Prostate gland (tissue), 2 donors: ENCODE measurements around the gene BIN2. TPM values are rescaled to one million over a fixed set of nuclear protein-coding genes. Genes with fewer than 3 reads are reported as not detected.
"Not testable (repeated sequence)": the region's sequence is repeated elsewhere in the genome, so short reads cannot be mapped to it uniquely, and the experiment has no call there.

Experiments used
- DNase-seq: peaks from one replicate; pipeline ENCODE4 v3.0.0-alpha.2; 2019; ENCODE audit warnings: low spot score
- H3K27ac ChIP-seq, 2 donors: fragments of 200-600 bp; sonication (generic); 2 replicates each; pipeline ENCODE4 v1.5.1; 2017 to 2019
- H3K27me3 ChIP-seq: fragments of 200-600 bp; sonication (generic); replicated peaks from 2 replicates; pipeline ENCODE4 v1.5.1; 2019; ENCODE audit not compliant: insufficient read depth
- H3K36me3 ChIP-seq, 2 donors: fragments of 200-600 bp; sonication (generic); 1 replicate in 1 of 2; 2 replicates in 1 of 2; pipeline versions ENCODE4 v1.5.1 to v1.8.1; 2017 to 2019
- H3K4me1 ChIP-seq: fragments of 200-600 bp; sonication (generic); replicated peaks from 2 replicates; pipeline ENCODE4 v1.5.1; 2019
- H3K4me3 ChIP-seq, 2 donors: fragments of 200-600 bp; sonication (generic); 2 replicates each; pipeline ENCODE4 v1.5.1; 2017 to 2019
- H3K9me3 ChIP-seq: fragments of 200-600 bp; sonication (generic); 2 replicates; pipeline ENCODE4 v1.5.1; 2017
- POLR2A ChIP-seq: fragments of 450-650 bp; IDR thresholded peaks from one replicate; pipeline ENCODE4 v1.6.1; 2016; ENCODE audit warnings: antibody characterized with exemption, mild to moderate bottlenecking
- POLR2AphosphoS5 ChIP-seq: sonication (generic); formaldehyde crosslinking; IDR thresholded peaks from one replicate; pipeline ENCODE4 v1.6.1; 2017; ENCODE audit warnings: antibody characterized with exemption
- WGBS: methylation state at CpG from one replicate; pipeline ENCODE4 v1.1.5; 2018; 5-methylcytosine and 5-hydroxymethylcytosine counted together
- intact Hi-C: fragments of 100-400 bp; cut with DNase I; formaldehyde crosslinking; loops from one replicate; pipeline ENCODE4 v1.14.2; 2022
- total RNA-seq, 2 donors: library from RNA; depleted of rRNA; stranded (reverse); fragments of >200 nt; gene quantifications; one replicate each; pipeline ENCODE4 v1.1.0, GENCODE V29; 2016
- TF ChIP-seq, protein P1 (sequence below), 4 experiments: fragments of 200-600 bp in 2 of 4; fragments of 450-650 bp in 2 of 4; sonication (generic) in 2 of 4; IDR thresholded peaks; 1 replicate in 3 of 4; 2 replicates in 1 of 4; pipeline ENCODE4 v1.5.1; 2016 to 2019; ENCODE audit warnings: antibody characterized with exemption in 4 of 4, mild to moderate bottlenecking in 2 of 4, moderate library complexity in 2 of 4

Gene BIN2
- total RNA-seq, 2 donors from 2014 or later: 2.6 to 5.5 TPM

DNA sequence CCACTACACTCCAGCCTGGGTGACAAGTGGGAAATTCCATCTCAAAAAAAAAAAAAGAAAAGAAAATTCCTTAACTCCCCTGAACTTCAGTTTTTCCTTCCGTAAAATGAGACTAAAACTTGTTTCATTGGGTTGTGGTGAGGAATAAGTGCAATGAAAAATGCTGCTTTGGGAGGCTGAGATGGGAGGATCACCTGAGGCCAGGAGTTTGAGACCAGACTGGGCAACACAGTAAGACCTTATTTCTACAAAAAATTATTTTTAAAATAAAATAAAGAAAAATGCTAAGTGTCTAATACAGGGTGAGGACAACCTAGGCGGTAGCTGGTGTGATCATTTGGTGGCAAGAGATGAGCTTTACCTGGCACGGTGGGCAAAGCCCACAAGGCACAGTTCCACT lies 60.6 kb downstream of the BIN2 start:
- intact Hi-C loops: loop anchor here (10.0 kb wide), 1 partner anchor 271 kb away; no protein-coding TSS in a partner anchor
- no peak overlapping the region for H3K4me3 ChIP-seq
- 96% methylated on average over 3 of the region's 3 CpGs for WGBS
- H3K27me3 ChIP-seq: no peaks in the 10 kb centered on the region
- H3K27ac ChIP-seq: no peak overlapping the region
- TF ChIP-seq, protein P1, sequence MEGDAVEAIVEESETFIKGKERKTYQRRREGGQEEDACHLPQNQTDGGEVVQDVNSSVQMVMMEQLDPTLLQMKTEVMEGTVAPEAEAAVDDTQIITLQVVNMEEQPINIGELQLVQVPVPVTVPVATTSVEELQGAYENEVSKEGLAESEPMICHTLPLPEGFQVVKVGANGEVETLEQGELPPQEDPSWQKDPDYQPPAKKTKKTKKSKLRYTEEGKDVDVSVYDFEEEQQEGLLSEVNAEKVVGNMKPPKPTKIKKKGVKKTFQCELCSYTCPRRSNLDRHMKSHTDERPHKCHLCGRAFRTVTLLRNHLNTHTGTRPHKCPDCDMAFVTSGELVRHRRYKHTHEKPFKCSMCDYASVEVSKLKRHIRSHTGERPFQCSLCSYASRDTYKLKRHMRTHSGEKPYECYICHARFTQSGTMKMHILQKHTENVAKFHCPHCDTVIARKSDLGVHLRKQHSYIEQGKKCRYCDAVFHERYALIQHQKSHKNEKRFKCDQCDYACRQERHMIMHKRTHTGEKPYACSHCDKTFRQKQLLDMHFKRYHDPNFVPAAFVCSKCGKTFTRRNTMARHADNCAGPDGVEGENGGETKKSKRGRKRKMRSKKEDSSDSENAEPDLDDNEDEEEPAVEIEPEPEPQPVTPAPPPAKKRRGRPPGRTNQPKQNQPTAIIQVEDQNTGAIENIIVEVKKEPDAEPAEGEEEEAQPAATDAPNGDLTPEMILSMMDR (IDR thresholded peaks at IDR 0.05): no peak
- TF ChIP-seq POLR2A: no peak
- TF ChIP-seq POLR2AphosphoS5: no peak
- DNase-seq: no peak
- no peaks in the 10 kb centered on the region for H3K36me3 ChIP-seq
- H3K9me3 ChIP-seq: no peaks in the 10 kb centered on the region
- no peaks in the 10 kb centered on the region for H3K4me1 ChIP-seq

DNA sequence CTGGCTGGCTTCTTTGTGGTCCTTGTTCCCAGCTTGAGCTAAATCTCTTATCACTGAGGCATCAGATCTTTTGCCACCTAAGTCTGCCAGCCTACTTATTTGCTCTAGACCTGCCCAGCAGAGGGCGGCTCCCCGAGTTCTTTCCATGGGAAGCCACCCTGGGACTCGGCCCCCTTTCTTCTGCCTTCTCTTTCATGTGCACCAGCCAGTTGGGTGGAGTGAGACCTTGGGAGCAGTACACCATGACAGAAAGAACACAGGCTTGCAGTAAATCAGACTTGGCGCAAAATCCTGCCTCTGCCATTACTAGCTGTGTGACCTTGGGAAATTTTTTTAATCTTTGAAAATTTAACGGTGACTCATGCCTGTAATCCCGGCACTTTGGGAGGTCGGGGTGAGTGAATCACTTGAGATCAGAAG lies 61.2 kb downstream of the BIN2 start:
- no peaks in the 10 kb centered on the region for H3K4me1 ChIP-seq
- H3K36me3 ChIP-seq: no peaks in the 10 kb centered on the region
- no peaks in the 10 kb centered on the region for H3K9me3 ChIP-seq
- TF ChIP-seq, protein P1 (IDR thresholded peaks at IDR 0.05): peak in 3 of 4 experiments; percentile 18 to 50 (median 44)
- TF ChIP-seq POLR2AphosphoS5: no peak
- TF ChIP-seq POLR2A: no peak
- intact Hi-C loops: loop anchor here (10.0 kb wide), 1 partner anchor 272 kb away; no protein-coding TSS in a partner anchor
- H3K27ac ChIP-seq: no peak overlapping the region
- H3K4me3 ChIP-seq: no peak overlapping the region
- peak; percentile 37 for DNase-seq
- WGBS: 34% methylated on average over 7 of the region's 7 CpGs
- H3K27me3 ChIP-seq: no peaks in the 10 kb centered on the region

DNA sequence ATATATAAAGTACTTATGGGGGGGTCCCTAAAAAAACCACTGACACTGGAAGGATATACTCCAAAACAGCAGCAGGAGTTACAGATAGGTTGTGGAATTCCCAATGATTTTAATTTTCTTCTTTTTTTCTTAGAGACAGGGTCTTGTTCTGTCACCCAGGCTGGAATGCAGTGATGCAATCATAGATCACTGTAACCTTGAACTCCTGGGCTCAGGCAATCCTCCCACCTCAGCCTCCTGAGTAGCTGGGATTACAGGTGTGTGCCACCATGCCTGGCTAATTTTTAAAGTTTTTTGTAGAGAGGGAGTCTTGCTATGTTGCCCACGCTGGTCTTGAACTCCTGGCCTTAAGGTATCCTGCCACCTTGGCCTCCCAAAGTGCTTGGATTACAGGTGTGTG lies 64.4 kb downstream of the BIN2 start:
- H3K4me3 ChIP-seq, H3K4me1 ChIP-seq, H3K9me3 ChIP-seq, intact Hi-C loops, H3K36me3 ChIP-seq, H3K27ac ChIP-seq, H3K27me3 ChIP-seq, DNase-seq: not testable (repeated sequence)
- WGBS: 96% methylated on average over 1 of the region's 1 CpG

DNA sequence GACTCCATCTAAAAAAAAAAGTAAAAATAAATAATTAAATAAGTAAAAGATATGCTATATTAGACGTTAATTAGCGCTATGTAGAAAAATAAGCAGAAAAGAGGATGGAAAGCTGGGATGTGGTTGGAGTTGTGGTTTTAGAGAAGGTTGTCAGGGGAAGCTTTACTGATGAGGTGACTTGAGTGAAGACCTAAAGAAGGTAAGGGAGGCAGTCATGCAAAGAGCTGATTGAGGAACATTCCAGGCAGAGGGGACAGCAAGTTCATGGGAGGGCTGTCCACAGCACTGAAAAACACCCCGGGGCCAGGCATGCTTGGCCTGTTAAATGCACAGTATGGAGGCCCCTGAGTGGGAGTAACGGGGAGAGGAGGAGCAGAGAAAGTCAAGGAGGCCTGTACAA lies 69.4 kb downstream of the BIN2 start:
- Histone ChIP-seq H3K27me3 (no peaks in the 10 kb centered on the region), H3K4me3 (no peak overlapping the region), H3K27ac (no peak overlapping the region), H3K4me1 (no peaks in the 10 kb centered on the region), H3K9me3 (no peaks in the 10 kb centered on the region), H3K36me3 (no peaks in the 10 kb centered on the region)
- TF ChIP-seq POLR2A (no peak), POLR2AphosphoS5 (no peak)
- TF ChIP-seq, protein P1 (IDR thresholded peaks at IDR 0.05): no peak
- intact Hi-C loops: no loop called here
- DNase-seq: no peak
- WGBS: 83% methylated on average over 4 of the region's 4 CpGs

- Histone ChIP-seq H3K27ac (no peak overlapping the region), H3K4me1 (no peaks in the 10 kb centered on the region), H3K36me3 (no peaks in the 10 kb centered on the region), H3K9me3 (no peaks in the 10 kb centered on the region), H3K4me3 (no peak overlapping the region), H3K27me3 (no peaks in the 10 kb centered on the region)
- DNase-seq: no peak
- TF ChIP-seq POLR2AphosphoS5: no peak
- no peak for TF ChIP-seq POLR2A
- TF ChIP-seq, protein P1 (IDR thresholded peaks at IDR 0.05): no peak
- intact Hi-C loops: no loop called here
- WGBS: 97% methylated on average over 1 of the region's 1 CpG
Measured at GRCh38 chr12:51253276-51253675, 70.7 kb downstream of the BIN2 start.
